GM23338 (cell line): ENCODE measurements around the gene ING4. TPM values are rescaled to one million over a fixed set of nuclear protein-coding genes. Genes with fewer than 3 reads are reported as not detected.

Experiments
- ATAC-seq: fragments of 200-7000 bp; cut with Tn5 transposase; 3 replicates; pipeline ENCODE4 v1.9.1; 2020
- DNase-seq: peaks from one replicate; pipeline ENCODE4 v3.0.0-alpha.2; 2015; ENCODE audit warnings: low spot score
- H2AFZ ChIP-seq: fragments of 200-600 bp; sonication (generic); 2 replicates; pipeline ENCODE4 v1.8.0; 2016; ENCODE audit warnings: antibody characterized with exemption, mild to moderate bottlenecking, moderate library complexity
- H3F3A ChIP-seq: fragments of 200-600 bp; sonication (generic); replicated peaks from 2 replicates; pipeline ENCODE4 v1.8.0; 2017; ENCODE audit warnings: antibody characterized with exemption, mixed run types, low read depth
- H3K27ac ChIP-seq: fragments of 200-600 bp; sonication (generic); 2 replicates; pipeline ENCODE4 v1.6.1; 2016; ENCODE audit warnings: low read depth
- H3K27me3 ChIP-seq: fragments of 200-600 bp; sonication (generic); 2 replicates; pipeline ENCODE4 v1.8.0; 2016; ENCODE audit warnings: mild to moderate bottlenecking, mixed run types, moderate library complexity; ENCODE audit not compliant: insufficient read depth
- H3K36me3 ChIP-seq: fragments of 200-600 bp; sonication (generic); 2 replicates; pipeline ENCODE4 v1.8.0; 2016; ENCODE audit warnings: mild to moderate bottlenecking; ENCODE audit not compliant: insufficient read depth
- H3K4me1 ChIP-seq: fragments of 200-600 bp; sonication (generic); 2 replicates; pipeline ENCODE4 v1.8.0; 2016; ENCODE audit warnings: mild to moderate bottlenecking, moderate library complexity; ENCODE audit not compliant: insufficient read depth
- H3K4me2 ChIP-seq: fragments of 200-600 bp; sonication (generic); 2 replicates; pipeline ENCODE4 v1.7.1; 2017; ENCODE audit warnings: mixed run types
- H3K4me3 ChIP-seq: fragments of 200-600 bp; sonication (generic); 2 replicates; pipeline ENCODE4 v1.6.1; 2016; ENCODE audit warnings: mixed run types
- H3K79me2 ChIP-seq: fragments of 200-600 bp; sonication (generic); replicated peaks from 2 replicates; pipeline ENCODE4 v1.8.0; 2017; ENCODE audit warnings: mild to moderate bottlenecking; ENCODE audit not compliant: insufficient read depth
- H3K9me2 ChIP-seq: fragments of 200-600 bp; sonication (generic); 2 replicates; pipeline ENCODE4 v1.8.0; 2017; ENCODE audit not compliant: insufficient read depth
- H4K20me1 ChIP-seq: fragments of 200-600 bp; sonication (generic); replicated peaks from 2 replicates; pipeline ENCODE4 v1.8.0; 2017; ENCODE audit warnings: mild to moderate bottlenecking; ENCODE audit not compliant: insufficient read depth
- H3K27ac Mint-ChIP-seq: 2 replicates; pipeline ENCODE4 v1.8.0; 2020; ENCODE audit warnings: inconsistent platforms, mild to moderate bottlenecking, moderate library complexity, mixed read lengths
- H3K27me3 Mint-ChIP-seq: 3 replicates; pipeline ENCODE4 v1.8.0; 2022; ENCODE audit warnings: low read depth, mild to moderate bottlenecking, moderate library complexity, mixed read lengths, inconsistent platforms; ENCODE audit not compliant: insufficient read depth, poor library complexity
- H3K36me3 Mint-ChIP-seq: 3 replicates; pipeline ENCODE4 v1.8.0; 2021; ENCODE audit warnings: low read depth, mild to moderate bottlenecking, inconsistent platforms, moderate library complexity, mixed read lengths
- H3K4me1 Mint-ChIP-seq: 3 replicates; pipeline ENCODE4 v1.8.0; 2020; ENCODE audit warnings: mild to moderate bottlenecking, inconsistent platforms, mixed read lengths
- H3K4me3 Mint-ChIP-seq: 3 replicates; pipeline ENCODE4 v1.8.0; 2021; ENCODE audit warnings: moderate library complexity, mild to moderate bottlenecking, inconsistent platforms, mixed read lengths
- H3K9me3 Mint-ChIP-seq: 3 replicates; pipeline ENCODE4 v1.8.0; 2020; ENCODE audit warnings: moderate library complexity, mild to moderate bottlenecking, inconsistent platforms, mixed read lengths
- CREB1 ChIP-seq: fragments of 250-450 bp; sonication (Bioruptor Pico); IDR thresholded peaks from 2 replicates; pipeline ENCODE4 v1.5.0; 2020; ENCODE audit warnings: low read depth, mild to moderate bottlenecking, moderate library complexity
- CTCF ChIP-seq, 2 experiments: fragments of 200-600 bp in 1 of 2; sonication (generic) in 1 of 2; conservative IDR thresholded peaks; 2 replicates each; pipeline versions ENCODE4 v1.5.1 to v1.6.1; 2016 to 2017; ENCODE audit warnings: antibody characterized with exemption in 2 of 2, low read depth in 2 of 2, mild to moderate bottlenecking in 2 of 2, moderate library complexity in 1 of 2
- ETS1 ChIP-seq: IDR thresholded peaks from 2 replicates; pipeline ENCODE4 v1.6.1; 2016; ENCODE audit warnings: antibody characterized with exemption
- EZH2 ChIP-seq: fragments of 200-600 bp; sonication (generic); IDR thresholded peaks from one replicate; pipeline ENCODE4 v1.8.0; 2017; ENCODE audit warnings: antibody characterized with exemption, mild to moderate bottlenecking, low read depth; ENCODE audit not compliant: unreplicated experiment
- EZH2phosphoT487 ChIP-seq: fragments of 200-600 bp; sonication (generic); IDR thresholded peaks from one replicate; pipeline ENCODE4 v1.8.1; 2018; ENCODE audit warnings: antibody characterized with exemption; ENCODE audit not compliant: unreplicated experiment
- JUNB ChIP-seq: IDR thresholded peaks from one replicate; pipeline ENCODE4 v1.6.1; 2016; ENCODE audit warnings: antibody characterized with exemption; ENCODE audit not compliant: unreplicated experiment
- NANOG ChIP-seq: IDR thresholded peaks from 2 replicates; pipeline ENCODE4 v1.6.1; 2016; ENCODE audit warnings: antibody characterized with exemption, borderline replicate concordance
- POLR2AphosphoS5 ChIP-seq: IDR thresholded peaks from 2 replicates; pipeline ENCODE4 v1.6.1; 2016; ENCODE audit warnings: antibody characterized with exemption, low read depth
- REST ChIP-seq: IDR thresholded peaks from one replicate; pipeline ENCODE4 v1.6.1; 2018; ENCODE audit warnings: antibody characterized with exemption; ENCODE audit not compliant: unreplicated experiment
- STAT1 ChIP-seq: IDR thresholded peaks from one replicate; pipeline ENCODE4 v1.6.1; 2016; ENCODE audit warnings: antibody characterized with exemption; ENCODE audit not compliant: unreplicated experiment
- ZNF114 ChIP-seq: fragments of 250-450 bp; sonication (Bioruptor Pico); IDR thresholded peaks from 2 replicates; pipeline ENCODE4 v1.5.0; 2020; ENCODE audit warnings: mild to moderate bottlenecking, moderate library complexity
- ZNF331 ChIP-seq: fragments of 250-450 bp; sonication (Bioruptor Pico); IDR thresholded peaks from 2 replicates; pipeline ENCODE4 v1.5.0; 2020; ENCODE audit warnings: low read depth, mild to moderate bottlenecking, moderate library complexity
- ZNF462 ChIP-seq: fragments of 250-450 bp; sonication (Bioruptor Pico); IDR thresholded peaks from 2 replicates; pipeline ENCODE4 v1.5.0; 2020; ENCODE audit warnings: mild to moderate bottlenecking, moderate library complexity
- polyA plus RNA-seq: library from polyadenylated mRNA; unstranded; fragments of >200 nt; fragmentation: Nextera tagmentation; extraction: Ambion mirVana; gene quantifications from 2 replicates; pipeline ENCODE4 v1.2.1, GENCODE V29; 2016
- total RNA-seq: library from RNA; depleted of rRNA; stranded (reverse); fragments of >200 nt; shearing (Covaris generic); gene quantifications from 2 replicates; pipeline ENCODE4 v1.2.3, GENCODE V29; 2014

ING4 gene
- total and polyA plus RNA-seq, 2 experiments from 2014 or later = 22.0 to 29.6 TPM

- Histone ChIP-seq H3F3A (peaks cover 14% of the 10 kb centered on the region; the same call in 1 of the 2 replicates), H3K4me1 (peaks cover 15% of the 10 kb centered on the region), H3K36me3 (no peaks in the 10 kb centered on the region), H4K20me1 (no peaks in the 10 kb centered on the region), H3K79me2 (0 out of 2 replicates have a peak, but pooled peaks cover 3% of the 10 kb centered on the region), H3K9me2 (no peaks in the 10 kb centered on the region), H3K27me3 (peaks cover 28% of the 10 kb centered on the region), H3K4me2 (peak overlapping the region; percentile 95), H3K27ac (no peak overlapping the region), H2AFZ (peak overlapping the region; percentile 78; the same call in 1 of the 2 replicates), H3K4me3 (peak overlapping the region; percentile 90)
- DNase-seq = peak; percentile 72
- peaks cover 4% of the 10 kb centered on the region; the same call in 2 of the 3 replicates for H3K9me3 Mint-ChIP-seq
- peaks cover 6% of the 10 kb centered on the region; the same call in 2 of the 3 replicates for H3K36me3 Mint-ChIP-seq
- peak overlapping the region; percentile 86 for H3K4me3 Mint-ChIP-seq
- peaks cover 33% of the 10 kb centered on the region for H3K27me3 Mint-ChIP-seq
- TF ChIP-seq EZH2phosphoT487 (no peak), ZNF331 (CRISPR knock-in tag) (no peak), NANOG (no peak), EZH2 (no peak), JUNB (no peak), ZNF462 (no peak), ETS1 (no peak), ZNF114 (CRISPR knock-in tag) (no peak), STAT1 (no peak), CTCF (conservative IDR thresholded peaks at IDR 0.05; ENCODE audit: low read depth in 2 of 2) (no peak), CREB1 (CRISPR knock-in tag) (no peak), POLR2AphosphoS5 (no peak), REST (no peak)
- peak; percentile 63 for ATAC-seq
- H3K4me1 Mint-ChIP-seq = peaks cover 27% of the 10 kb centered on the region
- no peak overlapping the region for H3K27ac Mint-ChIP-seq
These were observed 37.2 kb upstream of the ING4 start for GRCh38 chr12:6699989-6700645.
